ENCODE measurements around the gene KDM1B. TPM values are rescaled to one million over a fixed set of nuclear protein-coding genes. Genes with fewer than 3 reads are reported as not detected.
"Not testable (repeated sequence)": the region's sequence is repeated elsewhere in the genome, so short reads cannot be mapped to it uniquely, and the experiment has no call there.

KDM1B gene
- total RNA-seq, 1 donor from 2014 or later: 6.3 TPM

DNA sequence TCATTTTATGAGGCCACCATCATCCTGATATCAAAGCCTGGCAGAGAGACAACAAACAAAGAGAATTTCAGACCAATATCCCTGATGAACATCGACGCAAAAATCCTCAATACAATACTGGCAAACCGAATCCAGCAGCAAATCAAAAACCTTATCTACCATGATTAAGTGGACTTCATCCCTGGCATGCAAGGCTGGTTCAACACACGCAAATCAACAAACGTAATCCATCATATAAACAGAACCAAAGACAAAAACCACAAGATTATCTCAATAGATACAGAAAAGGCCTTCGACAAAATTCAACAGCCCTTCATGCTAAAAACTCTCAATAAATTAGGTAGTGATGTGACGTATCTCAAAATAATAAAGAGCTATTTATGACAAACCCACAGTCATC lies 76.6 kb downstream of the KDM1B start:
- not testable (repeated sequence) for DNase-seq (ENCODE audit: low read depth in 2 of 2)

- not testable (repeated sequence) for DNase-seq (ENCODE audit: low read depth in 2 of 2)
Observed at GRCh38 chr6:18233770-18234169, 78.5 kb downstream of the KDM1B start.

DNA sequence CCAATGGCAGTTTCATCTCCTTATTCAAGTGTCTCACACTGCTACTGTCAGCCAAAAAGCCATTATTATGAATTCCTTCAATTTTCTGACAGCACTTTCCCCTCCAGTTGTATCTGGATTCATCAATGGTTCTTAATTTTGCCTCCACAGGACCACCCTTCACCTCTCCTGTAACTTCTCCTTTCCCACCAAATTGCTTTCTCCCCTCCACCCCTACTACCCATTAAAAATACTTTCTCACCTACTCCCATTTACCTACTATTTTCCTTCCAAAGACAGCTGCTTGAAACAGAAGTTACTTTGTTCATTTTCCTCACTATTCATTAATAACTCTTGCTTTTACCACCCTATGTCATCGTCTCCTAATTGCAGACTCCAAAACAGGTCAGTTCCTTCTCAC lies 79.3 kb downstream of the KDM1B start:
- DNase-seq (ENCODE audit: low read depth in 2 of 2): no peak

DNA sequence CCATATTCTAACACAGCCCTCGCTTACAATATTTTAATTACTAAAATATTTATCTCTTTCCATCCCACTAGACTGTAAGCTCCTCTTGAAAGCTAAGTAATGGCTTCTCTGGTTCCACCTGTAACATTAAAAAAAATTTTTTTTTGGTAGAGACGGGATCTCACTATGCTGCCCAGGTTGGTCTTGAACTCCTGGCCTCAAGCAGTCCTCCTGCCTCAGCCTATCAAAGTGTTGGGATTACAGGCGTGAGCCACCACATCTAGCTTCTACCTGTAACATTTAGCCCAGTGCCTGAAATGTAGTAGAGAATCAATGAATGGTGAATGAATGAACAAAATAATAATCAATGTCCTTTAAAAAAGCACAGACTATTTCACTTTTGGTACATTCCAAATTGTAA lies 80.3 kb downstream of the KDM1B start:
- no peak for DNase-seq (ENCODE audit: low read depth in 2 of 2)

DNA sequence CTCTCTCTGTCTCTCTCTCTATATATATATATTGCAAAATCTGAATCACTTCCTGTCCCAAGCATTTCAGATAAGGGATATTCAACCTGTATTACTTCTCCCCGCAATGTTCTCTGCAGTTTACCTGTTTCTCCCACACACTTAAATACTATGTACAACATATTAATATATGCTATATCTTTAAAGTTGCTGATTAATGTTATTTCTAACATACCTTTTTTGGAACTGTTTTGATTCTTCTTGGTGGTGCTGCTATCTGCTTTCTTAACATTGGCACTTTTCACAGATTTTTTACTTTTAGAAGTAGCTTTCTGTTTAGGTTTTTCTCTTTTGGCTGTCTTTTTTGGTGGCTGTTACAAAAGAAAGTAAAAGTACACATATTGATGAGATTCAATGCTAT lies 81.9 kb downstream of the KDM1B start:
- DNase-seq (ENCODE audit: low read depth in 2 of 2): no peak

DNA sequence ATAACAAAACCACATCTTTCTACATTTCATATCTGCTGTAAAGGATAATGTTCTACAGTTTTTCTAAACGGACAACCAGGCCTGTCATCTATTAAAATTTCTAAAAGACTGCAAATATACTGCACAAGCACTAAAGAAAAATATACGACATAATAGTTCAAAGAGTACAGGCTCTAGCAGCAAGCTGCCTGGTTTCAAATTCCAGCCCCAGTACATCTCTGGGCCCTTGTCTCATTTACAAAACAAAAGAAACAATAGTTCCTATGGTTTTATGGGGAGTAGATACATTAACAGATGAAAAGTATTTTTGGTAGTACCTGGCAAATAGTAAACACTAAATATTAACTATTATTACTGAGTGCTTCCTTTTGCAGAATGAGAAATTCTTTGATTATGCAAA lies 85.0 kb downstream of the KDM1B start:
- no peak for DNase-seq (ENCODE audit: low read depth in 2 of 2)

DNA sequence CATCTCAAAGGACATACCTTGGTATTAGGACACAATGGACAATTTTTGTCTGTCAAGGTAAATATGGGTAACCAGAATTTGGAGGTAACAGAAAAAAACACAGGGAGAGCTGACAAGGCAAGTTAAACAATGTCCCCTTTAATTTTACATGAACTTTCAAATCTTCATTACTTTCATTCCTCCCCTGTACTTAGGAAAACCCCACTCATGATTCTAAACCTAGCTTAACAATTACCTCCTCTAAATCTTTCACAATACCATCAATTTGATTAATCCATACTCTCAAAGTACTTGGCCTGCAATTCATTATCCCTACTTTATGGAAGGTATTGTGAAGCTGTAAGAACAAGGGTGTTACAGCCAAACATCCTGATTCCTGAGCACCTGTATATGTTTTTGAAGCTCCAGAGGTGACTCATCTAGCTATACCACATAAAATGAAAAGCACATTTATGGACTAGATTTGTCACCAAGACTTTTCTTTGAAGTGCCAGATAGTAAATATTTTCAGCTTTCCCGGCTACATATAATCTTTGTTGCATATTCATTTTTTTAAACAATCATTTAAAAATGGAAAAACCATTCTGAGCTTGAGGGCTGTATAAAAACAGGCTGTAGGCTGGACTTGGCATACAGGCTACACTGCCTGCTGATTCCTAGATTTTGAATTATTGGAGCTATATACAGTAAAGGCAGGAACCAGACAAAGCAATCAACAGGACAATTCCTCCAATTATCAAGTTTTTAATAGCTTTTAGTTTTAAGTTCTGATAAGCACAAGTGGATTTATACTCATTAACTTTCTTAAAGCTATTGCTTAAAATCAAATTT lies 86.2 kb downstream of the KDM1B start:
- DNase-seq (ENCODE audit: low read depth in 2 of 2): peak in 1 of 2 donors; percentile 62

DNA sequence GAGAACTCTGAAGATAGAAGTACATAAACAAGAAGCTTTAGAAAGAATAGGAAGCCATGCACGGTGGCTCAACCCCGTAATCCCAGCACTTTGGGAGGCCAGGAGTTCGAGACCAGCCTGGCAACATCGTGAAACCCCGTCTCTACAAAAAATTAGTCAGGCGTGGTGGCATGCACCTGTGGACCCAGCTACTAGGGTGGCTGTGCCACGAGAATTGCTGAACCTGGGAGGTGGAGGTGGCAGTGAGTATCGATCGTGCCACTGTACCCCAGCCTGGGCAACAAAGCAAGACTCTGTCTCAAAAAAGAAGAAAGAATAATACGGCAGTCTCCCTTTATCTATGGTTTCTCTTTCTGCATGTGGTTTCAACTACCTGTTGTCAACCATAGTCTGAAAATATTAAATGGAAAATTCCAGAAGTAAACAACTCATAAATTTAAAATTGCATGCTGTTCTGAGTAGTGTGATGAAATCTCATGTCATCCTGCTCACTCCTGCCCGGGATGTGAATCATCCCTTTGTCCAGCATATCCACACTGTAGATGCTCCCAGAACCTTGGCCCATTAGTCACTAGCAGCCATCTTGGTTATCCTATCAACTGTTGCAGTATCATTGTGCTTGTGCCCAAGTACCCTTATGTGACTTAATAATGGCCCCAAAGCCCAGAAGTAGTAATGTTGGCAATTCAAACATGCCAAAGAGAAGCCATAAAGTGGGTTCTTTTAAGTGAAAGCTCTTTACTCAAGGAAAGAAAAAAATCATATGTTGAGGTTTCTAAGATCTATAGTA lies 87.0 kb downstream of the KDM1B start:
- DNase-seq (ENCODE audit: low read depth in 2 of 2): peak; percentile 54 to 88

DNA sequence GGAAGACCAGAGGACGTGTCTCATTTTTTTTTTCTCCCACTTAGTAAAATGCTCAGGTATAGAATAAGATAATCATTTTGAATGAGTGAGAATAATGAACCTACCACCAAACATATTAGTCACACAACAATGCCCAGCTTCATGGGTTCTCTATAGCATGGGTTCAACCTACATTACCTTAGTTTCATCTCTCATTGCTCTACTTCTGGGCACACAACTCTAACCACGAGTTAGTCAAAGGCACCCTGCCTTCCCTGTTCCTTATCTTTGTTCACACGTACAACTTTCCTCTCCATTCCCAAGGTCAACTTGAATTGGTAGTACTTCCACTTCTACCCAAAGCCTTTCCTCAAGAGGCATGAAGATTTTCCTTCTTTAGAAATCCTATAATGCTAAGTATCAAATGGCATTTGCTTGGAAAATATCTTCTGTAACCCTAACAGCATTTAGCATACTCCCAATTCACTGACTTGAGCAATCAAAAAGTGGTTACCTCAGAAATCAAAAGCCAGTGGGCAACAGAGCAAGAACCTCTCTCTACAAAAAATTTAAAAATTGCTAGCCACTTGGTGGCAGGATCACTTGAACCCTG lies 88.2 kb downstream of the KDM1B start:
- no peak for DNase-seq (ENCODE audit: low read depth in 2 of 2)

- DNase-seq (ENCODE audit: low read depth in 2 of 2): no peak
Observed at GRCh38 chr6:18244251-18244650, 89.0 kb downstream of the KDM1B start.

- no peak for DNase-seq (ENCODE audit: low read depth in 2 of 2)
Observed at GRCh38 chr6:18245079-18245478, 89.9 kb downstream of the KDM1B start.

- no peak for DNase-seq (ENCODE audit: low read depth in 2 of 2)
Observed at GRCh38 chr6:18245642-18246041, 90.4 kb downstream of the KDM1B start.

DNA sequence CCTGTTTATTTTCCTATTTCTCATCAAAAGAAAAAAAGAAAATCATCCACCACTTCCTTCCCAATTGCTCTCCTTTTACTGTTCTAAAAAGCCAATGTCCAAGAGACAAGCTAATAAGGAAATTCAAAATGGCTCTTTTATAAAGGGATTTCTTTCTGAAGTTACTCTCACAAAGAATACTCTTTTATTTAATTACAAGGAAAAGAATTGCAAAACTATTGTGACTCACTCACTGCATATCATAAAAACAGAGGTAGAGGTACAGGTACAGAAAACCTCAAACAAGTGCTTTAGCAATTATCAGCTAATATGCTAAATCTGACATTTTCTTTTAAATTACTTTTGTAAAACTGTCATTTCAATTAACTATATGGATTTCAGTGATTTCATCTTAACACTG lies 91.0 kb downstream of the KDM1B start:
- no peak for DNase-seq (ENCODE audit: low read depth in 2 of 2)

DNA sequence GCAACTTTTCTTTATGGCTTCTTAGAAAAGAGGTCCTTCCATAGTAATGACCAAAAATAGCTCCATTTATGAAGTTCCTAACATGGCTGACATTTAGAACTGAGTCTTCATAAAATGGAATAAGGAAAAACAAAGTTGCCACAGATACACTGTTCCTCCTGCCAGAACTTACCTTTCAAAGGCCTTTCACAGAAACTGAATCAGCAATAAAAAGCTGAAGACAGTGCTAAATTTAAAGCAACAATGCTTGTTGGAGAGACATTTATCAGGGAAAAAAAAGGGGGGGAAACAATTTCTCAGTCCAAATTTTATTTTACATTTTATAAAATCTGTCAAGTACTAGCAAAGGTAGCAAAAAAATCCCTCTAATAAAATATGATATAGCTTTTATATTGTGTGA lies 91.8 kb downstream of the KDM1B start:
- DNase-seq (ENCODE audit: low read depth in 2 of 2): no peak

- DNase-seq (ENCODE audit: low read depth in 2 of 2): no peak
Observed at GRCh38 chr6:18248698-18249097, 93.5 kb downstream of the KDM1B start.

DNA sequence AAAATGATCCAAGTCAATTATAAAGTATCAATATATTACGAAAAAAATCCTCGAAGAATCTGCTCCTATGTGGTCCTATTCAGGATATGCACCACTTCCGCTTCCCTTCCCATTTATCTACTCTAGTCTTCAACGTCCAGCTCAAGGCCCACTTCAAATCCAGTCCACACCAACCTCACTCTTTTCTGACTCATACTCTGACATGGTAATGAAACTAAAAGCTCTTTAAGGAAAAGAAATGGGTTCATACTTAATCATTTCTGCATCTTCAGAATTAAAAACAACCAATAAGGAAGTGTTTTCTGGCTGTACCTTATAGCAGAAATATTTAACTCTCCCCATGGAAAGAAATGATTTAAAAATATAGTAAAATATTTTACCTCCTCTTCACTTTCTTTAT lies 94.0 kb downstream of the KDM1B start:
- no peak for DNase-seq (ENCODE audit: low read depth in 2 of 2)

DNA sequence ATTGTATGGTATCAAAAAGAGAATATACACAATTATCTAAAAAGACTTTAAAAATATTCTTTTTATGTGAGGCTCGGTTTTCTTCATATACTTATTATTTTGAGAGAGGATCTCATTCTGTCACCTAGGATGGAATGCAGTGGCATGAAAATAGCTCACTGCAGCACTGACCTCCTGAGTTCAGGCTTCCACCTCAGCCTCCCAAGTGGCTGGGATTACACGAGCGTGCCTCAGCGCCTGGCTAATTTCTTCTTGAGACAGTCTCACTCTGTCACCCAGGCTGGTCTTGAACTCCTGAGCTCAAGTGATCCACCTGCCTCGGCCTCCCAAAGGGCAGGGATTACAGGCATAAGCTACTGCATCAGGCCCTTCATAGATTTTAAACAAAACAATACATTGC lies 98.4 kb downstream of the KDM1B start:
- no peak for DNase-seq (ENCODE audit: low read depth in 2 of 2)

DNA sequence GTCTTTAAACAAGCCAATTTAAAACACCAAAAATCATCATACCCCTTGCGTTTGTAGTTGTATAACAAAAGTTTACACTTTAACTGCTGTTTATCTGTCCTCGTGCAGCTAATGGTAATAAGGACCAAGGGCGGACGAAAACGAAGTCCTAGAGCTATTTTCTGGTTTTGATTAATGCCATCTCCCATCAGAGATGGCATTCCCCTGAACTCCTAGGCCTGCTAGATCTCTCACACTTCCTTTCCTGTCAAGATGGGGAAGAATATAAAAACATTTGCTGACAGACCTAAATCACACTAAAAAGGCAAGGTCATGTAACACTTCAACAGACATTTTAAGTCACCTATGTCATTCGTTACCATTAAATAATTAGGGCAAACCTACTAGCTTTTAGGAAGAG lies 99.6 kb downstream of the KDM1B start:
- no peak for DNase-seq (ENCODE audit: low read depth in 2 of 2)

- no peak for DNase-seq (ENCODE audit: low read depth in 2 of 2)
Observed at GRCh38 chr6:18259675-18260447, 104.6 kb downstream of the KDM1B start.

DNA sequence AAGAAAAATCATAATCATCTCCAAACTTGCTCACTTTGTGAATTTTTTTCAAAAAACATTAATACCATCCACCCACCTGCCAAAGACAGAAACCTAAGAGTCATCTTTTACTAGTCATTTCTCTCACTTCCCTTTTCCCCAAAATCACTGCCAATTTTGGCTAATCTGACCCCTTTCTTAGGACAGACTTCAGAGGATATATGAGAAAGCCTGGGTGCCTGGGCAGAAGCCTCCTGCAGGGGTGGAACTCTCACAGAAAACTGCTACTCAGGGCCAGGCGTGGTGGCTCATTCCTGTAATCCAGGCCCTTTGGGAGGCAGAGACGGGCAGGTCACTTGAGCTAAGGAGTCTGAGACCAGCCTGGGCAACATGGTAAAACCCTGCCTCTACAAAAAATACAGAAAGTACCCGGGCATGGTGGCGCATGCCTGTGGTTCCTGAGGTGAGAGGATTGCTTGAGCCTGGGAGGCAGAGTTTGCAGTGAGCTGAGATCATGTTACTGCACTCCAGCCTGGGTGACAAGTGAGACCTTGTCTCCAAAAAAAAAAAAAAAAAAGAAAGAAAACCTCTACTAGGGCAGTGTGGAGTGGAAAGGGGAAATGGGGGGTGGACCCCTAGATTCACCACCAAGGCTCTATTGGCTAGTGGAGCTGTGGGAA lies 105.4 kb downstream of the KDM1B start:
- no peak for DNase-seq (ENCODE audit: low read depth in 2 of 2)

- DNase-seq (ENCODE audit: low read depth in 2 of 2): no peak
Observed at GRCh38 chr6:18261877-18262276, 106.7 kb downstream of the KDM1B start.
